Right kidney (tissue), 1 donor: ENCODE measurements around the gene FOLR2.
"Not testable (repeated sequence)": the region's sequence is repeated elsewhere in the genome, so short reads cannot be mapped to it uniquely, and the experiment has no call there.

ENCODE experiments used
- DNase-seq: peaks from one replicate; pipeline ENCODE4 v3.0.0-alpha.2; 2016

The FOLR2 gene

GRCh38 chr11:72240461-72241290 is 24.1 kb downstream of the FOLR2 start:
- DNase-seq: peak; percentile 56

- DNase-seq: no peak
These were observed 24.7 kb downstream of the FOLR2 start for GRCh38 chr11:72241291-72241781.

DNA sequence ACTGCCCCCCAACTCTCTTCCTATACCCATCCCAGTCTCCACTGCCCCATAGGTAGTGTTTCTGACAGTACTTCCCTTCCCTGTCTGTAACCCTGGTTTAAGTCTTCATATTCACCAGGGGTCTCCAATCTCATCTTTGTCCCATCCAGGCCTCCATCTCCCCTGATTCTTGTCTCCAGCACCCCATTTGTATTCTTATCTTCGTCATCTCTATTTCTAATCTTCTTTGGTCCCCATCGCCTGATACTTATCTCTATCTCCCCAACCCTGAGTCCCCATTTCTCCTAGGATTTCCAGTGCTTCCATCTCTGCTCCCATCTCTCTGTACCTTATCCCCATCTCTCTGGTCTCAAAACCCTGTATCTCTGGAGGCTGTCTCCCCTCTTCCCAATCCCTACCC is 25.5 kb downstream of the FOLR2 start:
- no peak for DNase-seq

- DNase-seq: no peak
These were observed 26.8 kb downstream of the FOLR2 start for GRCh38 chr11:72243173-72244059.

DNA sequence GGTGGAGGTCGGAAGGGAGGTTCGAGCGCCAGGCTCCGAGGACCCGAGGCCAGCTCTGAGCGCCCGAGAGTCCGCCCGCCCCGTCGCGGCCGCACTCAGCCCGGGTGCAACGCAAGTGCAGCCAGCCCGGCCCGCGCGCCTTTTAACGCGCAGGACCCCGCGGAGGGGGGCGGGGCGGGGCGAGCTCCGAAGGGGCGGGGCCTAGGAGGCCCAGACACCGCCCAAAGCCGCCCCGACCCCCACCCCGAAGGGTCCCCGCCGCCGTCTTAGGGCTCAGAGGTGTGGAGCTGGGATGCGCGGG is 27.4 kb downstream of the FOLR2 start, which contains the start of gene PHOX2A:
Gene PHOX2A, minus strand, starts transcription at position 117 of the 301 bp plus-strand sequence. CDS start 172 bp downstream, outside the sequence.
- DNase-seq: no peak

DNA sequence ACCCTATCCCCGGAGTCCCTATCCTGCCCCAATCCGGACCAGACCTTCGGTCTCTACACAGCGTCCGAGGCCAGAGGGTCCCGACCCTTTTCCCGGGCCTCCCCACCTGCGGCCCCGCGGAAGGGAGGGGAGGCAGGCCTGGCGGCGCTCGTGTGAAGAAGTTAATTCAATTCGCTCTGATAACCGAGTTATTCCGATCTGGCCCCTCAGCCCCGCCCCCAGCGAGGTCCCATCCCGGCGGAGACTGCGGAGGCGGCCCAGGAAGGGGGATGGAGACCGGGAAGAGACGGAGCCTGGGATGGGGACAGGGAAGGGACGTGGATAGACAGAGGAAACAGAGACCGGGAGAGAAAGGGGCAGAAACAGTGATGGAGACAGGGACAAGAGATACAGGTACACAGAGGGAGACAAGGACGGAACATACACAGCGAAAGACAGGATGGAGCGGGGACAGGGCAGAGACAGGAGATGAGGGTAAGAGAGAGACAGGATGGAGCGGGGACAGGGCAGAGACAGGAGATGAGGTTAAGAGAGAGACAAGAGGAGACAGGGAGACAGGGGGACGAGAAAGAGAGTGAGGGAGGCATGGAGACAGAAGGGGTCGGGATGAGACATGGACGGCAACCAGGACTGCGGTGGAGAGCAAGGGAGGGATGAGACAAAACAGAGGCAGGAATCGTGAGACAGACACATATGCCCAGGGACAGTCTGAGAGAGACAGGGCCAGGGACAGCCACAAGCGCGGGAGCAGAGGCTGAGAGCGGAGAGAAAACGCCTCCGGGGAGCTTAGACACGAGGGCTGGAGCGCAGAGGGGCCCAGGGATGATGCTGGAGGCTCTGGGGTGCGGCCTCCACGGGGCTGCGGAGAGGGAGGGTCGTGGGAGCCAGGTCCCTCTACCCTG is 28.0 kb downstream of the FOLR2 start:
- peak; percentile 33 for DNase-seq

DNA sequence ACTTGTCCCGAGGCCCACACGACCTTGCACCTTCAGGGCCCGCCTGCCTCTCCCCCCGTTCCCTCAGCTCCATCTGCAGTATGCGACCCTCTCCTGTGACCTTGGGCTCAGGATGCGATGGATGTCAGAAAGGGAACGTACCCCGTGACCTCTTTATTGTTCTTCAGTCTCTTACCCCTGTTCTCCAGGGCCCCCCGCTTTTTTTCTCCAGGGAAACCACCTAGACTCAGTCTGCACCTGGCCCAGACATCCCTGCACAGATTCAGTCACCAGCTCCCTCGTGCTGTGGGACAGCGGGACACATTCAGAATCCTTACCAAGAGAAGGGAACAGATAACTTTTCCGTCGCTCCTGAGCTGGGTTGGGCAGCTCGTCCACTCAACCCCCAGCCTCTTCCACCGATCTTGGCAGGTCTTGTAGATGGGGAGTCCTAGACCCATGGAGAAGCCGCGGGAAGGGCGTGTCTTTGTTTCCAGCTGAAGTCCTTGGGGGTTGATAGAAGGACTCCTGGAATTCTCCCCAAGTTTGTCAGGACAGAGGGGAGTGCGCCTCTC is 28.7 kb downstream of the FOLR2 start:
- DNase-seq: no peak

GRCh38 chr11:72247584-72247983 is 31.0 kb downstream of the FOLR2 start:
- DNase-seq: no peak

DNA sequence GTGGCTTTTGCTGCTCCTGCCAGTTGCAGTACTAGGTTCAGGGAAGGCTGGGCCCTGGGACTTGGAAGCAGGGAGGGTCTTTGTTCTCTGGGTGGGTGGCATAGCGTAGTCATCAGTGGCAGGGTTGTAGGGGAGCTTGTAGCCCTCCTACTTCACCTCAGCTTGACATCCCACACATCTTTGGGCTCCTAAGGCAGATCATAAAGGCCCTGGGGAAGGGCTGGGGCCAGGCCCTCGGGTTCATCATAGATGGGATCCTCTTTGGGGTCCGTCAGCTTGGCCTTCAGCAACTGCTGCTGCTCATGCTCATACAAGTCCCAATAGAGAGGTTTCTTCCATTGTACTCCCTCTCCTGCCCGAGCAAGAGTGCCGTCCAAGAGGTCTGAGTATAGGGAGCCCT is 33.4 kb downstream of the FOLR2 start:
- no peak for DNase-seq

GRCh38 chr11:72250661-72251464 is 34.3 kb downstream of the FOLR2 start:
- no peak for DNase-seq

GRCh38 chr11:72251614-72252013 is 35.0 kb downstream of the FOLR2 start:
- no peak for DNase-seq

DNA sequence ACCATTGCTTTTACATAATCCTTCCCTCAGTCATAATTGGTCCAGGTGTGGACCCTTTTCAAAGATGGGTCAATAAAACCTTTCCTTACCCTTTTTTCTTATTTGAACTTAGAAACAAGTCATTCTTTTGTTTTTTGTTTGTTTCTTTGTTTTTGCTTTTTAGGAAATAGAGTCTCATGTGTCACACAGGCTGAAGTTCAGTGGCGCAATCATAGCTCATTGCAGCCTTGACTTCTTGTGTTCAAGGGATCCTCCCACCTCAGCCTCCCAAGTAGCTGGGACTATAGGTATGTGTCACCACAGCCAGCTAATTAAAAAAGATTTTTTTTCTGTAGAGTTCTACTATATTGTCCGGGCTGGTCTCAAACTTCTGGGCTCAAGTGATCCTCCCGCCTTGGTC is 36.8 kb downstream of the FOLR2 start:
- DNase-seq: no peak

DNA sequence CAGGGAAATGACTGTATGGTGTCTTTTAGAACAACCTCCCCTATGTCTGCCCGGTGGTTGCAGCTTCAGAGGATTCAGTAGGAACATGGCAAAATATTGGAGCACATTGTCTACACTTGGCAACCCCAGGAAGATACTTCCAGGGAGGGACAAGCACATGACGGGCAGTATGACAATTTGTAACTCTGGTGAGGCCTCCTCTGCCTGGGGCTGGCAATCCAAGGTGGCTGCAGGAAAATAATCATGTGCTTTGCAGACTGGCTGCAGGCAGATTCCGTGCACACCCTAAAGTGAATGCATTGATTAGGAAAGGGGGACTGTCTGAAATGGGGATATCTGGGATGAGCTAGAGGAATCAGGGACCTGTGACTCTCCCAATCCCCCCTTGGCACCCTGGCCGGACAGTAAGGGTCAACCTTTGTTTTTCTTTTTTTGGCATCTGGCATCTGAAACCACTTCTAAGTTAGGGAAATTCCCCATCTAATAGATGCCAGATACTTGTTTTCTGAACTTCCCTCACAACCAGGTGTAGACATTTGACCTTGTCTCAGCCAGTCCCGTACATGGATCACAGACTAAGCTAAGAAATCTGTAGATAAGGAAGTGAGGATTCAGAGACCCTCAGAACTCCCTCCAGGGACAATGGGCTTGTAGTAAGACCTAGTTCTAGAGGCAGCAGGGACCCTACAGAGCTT is 37.9 kb downstream of the FOLR2 start:
- DNase-seq: no peak

GRCh38 chr11:72257570-72257969 is 41.0 kb downstream of the FOLR2 start:
- DNase-seq: no peak

DNA sequence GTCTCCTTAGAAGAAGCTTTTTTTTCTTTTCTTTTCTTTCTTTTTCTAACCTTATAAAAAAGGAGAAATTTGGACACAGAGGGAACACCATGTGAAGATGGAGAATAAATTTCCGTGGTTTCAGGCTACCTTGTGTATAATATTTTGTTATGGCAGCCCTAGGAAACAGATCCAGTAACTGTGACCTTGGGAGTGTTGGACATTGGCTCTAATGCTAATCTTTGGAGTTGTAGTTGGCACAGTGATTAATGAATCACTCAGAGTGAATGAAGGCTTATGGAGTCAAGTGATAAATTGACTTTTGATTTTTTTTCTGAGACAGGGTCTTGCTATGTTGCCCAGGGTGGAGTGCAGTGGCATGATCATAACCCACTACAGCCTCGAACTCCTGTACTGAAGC is 42.9 kb downstream of the FOLR2 start:
- DNase-seq: no peak

DNA sequence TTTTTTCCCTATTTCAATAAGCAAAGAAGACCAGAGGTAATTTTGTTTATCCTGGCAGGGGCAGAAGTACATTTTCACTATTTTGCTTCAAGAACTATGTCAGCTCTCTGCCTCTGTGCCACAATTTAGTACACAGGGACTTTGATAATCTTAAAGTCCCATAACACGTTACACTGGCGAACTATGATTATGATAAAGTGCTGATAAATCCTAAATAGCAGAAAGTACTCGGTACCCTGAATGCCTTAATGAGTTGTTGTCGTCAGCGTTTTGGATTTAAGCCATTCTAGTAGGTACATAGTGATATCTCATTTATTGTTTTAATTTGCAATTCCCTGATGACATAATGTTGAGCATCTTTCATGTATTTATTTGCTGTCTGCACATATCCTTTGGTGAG is 44.0 kb downstream of the FOLR2 start:
- no peak for DNase-seq

DNA sequence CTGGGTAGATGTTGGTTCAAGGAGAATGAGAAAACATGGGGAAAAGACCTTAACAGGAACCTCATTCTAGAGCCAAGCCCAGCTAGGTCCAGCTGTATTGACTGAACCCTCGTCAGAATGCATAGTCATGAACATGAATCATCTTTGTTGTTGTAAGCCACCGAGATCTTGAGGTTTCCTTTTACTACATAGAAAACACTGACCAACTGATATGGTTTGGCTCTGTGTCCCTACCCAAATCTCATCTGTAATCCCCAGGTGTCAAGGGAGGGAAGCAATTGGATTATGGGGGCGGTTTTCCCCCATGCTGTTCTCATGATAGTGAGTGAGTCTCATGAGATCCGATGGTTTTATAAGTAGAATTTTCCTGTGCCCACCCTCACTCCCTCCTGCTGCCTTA is 46.8 kb downstream of the FOLR2 start:
- no peak for DNase-seq

DNA sequence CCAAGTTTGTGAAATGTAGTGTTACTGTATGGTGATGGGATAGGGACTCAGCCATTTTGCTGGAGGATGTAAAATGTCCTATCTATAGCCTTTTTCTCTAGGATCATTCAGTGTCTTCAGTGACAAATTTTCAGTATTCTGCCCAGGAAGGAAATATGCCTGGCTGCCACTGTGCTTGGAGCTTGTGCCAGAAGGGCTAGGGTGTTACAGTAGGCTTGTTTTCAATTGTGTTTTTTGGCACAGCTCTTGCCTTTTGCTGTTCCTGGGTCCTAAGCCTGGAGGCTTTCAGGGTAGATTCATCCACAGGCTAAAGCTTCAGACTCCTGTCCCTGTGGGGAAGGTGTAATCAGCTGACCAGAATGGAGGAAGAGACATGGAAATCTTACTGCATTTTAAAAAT is 49.4 kb downstream of the FOLR2 start:
- DNase-seq: no peak

DNA sequence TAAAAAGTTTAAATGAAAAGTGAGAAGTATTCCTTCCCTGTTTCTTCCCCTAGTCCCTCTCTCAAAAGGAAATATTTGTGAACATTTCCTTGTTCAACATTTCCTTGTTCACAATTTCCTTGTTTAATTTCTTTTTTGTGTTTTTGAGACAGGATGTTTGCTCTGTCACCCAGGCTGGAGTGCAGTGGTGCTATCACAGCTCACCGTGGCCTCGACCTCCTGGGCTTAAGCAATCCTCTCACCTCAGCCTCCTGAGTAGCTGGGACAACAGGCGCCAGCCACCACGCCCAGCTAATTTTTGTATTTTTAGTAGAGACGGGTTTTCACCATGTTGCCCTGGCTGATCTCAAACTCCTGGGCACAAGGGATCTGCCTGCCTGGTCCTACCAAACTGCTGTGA is 50.4 kb downstream of the FOLR2 start:
- DNase-seq: not testable (repeated sequence)

DNA sequence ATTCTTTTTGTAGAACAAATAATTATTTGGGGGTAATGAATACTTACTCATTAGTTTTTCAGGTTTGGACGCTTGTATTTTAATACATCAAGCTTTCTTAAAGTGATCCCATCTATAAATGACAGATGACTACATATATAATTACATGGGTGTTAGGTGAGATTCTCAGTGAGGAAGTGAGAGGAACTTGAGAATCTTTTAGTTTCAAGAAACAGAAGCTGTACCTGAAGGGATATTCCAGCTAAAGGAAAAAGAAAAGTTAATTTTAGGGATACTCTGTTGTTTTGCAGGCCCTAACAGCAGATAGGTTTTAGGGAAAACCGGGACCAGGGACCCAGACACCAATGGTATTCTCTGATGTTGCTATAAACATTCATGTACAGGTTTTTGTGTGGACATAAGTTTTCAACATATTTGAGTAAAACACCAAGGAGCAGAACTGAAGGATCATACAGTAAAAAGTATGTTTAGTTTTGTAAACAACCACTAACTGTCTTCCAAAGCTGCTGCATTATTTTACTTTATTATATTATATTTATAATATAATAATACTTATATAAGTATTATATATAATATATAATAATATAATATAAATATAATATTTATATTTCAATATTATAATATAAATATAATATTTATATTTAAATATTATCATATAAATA is 51.5 kb downstream of the FOLR2 start:
- no peak for DNase-seq
